IPS-11a (cell line): ENCODE measurements around the gene TMEM256.

Experiments
- H3K4me3 ChIP-seq: one replicate; pipeline ENCODE4 v1.5.1; 2013; ENCODE audit warnings: low read depth, low read length, control low read depth

Gene TMEM256

DNA sequence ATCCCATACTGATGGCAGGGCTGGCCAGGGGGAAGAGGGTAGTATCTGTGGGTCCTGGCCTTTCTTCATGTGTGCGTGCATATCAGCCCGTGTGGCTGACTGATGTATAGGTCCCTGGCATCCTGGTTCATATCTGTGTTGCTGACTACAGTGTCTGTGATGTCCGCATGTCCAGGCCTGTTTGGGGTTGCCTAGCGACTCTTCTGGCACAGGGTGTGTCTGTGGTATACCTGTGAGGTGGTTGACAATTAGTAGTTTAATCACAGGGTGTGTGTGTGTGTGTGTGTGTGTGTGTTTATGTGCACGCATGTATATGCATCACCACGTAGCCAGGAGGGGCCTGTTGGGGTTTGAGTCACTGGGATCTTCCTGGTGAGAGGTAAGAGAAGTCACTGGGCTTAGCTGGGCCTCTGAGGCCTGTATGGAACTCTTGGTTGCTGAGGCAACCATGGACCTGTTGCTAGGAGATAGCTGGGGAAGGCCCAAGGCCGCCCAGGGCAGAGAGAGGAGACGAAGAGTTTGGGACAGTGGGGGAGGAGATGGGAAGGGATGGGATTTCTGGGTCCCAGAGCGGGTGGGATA is 49.5 kb downstream of the TMEM256 start:
- no peak overlapping the region for H3K4me3 ChIP-seq
